Cortex of kidney (tissue), 1 donor: ENCODE measurements around the gene GABRG2.
"Not testable (repeated sequence)": the region's sequence is repeated elsewhere in the genome, so short reads cannot be mapped to it uniquely, and the experiment has no call there.

Experiments
- DNase-seq: peaks from one replicate; lab custom pipeline; 2025; lab: John Stamatoyannopoulos, UW

Gene GABRG2

GRCh38 chr5:162067655-162068411 is at the start of gene GABRG2:
GABRG2 (plus strand) TSS chr5:162067773; CDS start chr5:162068000, 227 bp downstream.
- DNase-seq: no peak

GRCh38 chr5:162025312-162025711 is 42.3 kb upstream of the GABRG2 start:
- no peak for DNase-seq

GRCh38 chr5:162026803-162027202 is 40.8 kb upstream of the GABRG2 start:
- DNase-seq: no peak

DNA sequence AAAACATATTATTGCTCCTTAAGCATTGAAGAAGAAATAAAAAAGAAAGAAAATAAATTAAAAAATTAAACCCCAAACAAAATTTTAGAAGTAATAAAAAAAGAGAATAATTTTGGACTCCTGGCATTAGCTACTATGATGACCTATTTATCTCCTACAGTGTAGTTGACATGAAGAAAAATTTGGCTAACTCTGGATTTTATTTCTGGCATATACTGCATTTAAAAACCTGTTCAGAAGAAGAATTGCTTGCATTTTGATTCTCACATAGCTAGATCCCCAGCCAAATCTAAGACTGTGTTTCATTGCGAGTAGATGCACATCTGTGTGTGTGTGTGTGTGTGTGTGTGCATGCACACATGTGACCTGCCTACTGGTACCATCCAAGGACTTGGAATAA is 30.1 kb upstream of the GABRG2 start:
- no peak for DNase-seq

DNA sequence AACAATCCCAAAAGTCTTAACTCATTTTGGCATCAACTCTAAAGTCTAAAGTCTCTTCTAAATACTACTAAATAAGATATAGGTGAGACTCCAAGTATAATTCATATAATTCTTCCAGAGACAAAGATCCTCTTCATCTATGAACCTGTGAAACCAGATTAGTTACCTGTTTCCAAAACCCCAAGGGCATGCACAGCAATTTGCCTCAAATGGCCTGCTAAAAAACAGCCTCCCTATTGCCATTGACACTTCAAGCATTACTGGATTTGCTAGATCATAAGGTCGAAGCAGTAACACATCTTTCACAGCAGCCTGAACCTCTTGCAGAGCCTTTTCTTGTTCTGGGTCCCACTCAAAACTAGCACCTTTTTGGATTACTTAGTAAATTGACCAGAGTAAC is 20.3 kb upstream of the GABRG2 start:
- DNase-seq: no peak

- no peak for DNase-seq
These were observed 14.9 kb upstream of the GABRG2 start for GRCh38 chr5:162052676-162053075.

- not testable (repeated sequence) for DNase-seq
These were observed 12.5 kb upstream of the GABRG2 start for GRCh38 chr5:162055095-162055494.

DNA sequence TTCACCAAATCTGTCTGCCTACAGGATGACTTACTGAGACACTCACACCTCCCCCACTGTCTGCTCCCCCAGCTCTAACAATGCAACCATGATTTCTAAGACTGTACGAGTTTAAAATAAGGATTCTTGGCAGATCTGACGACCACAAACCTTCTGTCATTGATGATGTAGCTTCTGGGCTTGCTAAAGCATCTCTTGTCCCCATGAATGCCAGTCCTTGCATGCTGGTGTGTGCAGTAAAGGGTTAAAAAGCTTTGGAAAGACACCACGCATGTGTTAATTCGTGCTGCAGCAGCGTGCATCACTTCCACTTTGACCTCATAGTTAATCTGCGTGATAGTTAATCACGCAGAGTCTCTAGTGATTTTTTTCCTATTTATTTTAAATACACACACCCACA is 411 bp upstream of the GABRG2 start:
- DNase-seq: no peak

- DNase-seq: no peak
These were observed 839 bp downstream of the GABRG2 start for GRCh38 chr5:162068412-162068811.

DNA sequence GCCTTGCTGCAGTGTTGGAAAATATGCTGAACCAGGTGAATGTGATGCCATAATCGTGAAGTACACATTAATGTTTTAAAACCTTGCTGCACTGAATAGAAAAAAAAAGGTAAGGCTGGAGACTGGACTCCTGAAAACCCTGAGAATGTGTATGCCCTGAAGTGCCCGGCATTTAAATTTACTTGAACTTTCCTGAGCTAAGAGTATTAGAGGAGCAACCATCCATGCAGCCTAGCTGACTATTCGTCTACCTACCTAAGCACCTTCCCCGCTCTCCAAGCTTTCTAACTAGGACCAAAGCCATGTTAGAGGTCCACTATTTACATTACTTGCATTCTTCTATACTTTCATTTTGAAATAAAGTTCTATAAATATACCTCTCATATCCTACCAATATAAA is 1.4 kb downstream of the GABRG2 start:
- DNase-seq: no peak

DNA sequence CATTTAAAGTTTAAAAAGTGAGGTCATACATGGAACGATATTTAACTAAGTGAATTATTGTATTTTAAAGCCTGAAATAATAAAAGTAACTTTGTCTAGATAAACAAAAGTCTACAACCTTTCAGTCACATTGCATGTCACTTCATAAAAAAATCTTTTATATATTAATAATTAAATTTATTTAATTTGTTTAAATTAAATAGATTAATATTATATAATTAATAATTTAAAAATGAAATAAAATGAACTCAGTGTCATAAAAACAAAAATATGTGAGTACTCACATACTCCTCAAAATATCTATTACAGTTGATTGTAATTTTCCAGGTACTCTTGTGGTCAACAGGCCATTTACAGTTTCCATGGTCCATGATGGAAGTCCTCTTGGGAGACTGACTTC is 11.2 kb downstream of the GABRG2 start:
- DNase-seq: no peak

- no peak for DNase-seq
These were observed 23.8 kb downstream of the GABRG2 start for GRCh38 chr5:162091336-162091735.

GRCh38 chr5:162096448-162096847 is 28.9 kb downstream of the GABRG2 start:
- DNase-seq: no peak

GRCh38 chr5:162107591-162107990 is 40.0 kb downstream of the GABRG2 start:
- no peak for DNase-seq

DNA sequence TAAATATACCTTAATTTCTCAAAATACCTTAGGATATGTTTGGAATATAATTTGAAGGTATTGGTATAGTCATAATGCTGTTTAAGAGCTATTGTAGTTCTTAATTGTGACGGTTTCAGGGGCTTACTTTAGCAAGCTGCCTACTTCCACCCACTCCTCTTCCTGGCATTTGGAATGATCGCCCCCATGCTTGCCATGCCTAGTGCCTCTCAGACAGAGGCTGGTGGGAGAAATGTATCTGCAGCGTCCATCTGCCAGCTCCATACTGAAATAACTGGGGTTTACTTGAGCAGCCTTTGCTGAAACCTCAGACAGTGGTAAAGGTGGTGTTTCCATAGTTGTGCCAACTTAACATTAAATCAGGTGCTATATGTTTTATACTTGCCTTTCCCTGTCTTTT is 52.2 kb downstream of the GABRG2 start:
- no peak for DNase-seq

DNA sequence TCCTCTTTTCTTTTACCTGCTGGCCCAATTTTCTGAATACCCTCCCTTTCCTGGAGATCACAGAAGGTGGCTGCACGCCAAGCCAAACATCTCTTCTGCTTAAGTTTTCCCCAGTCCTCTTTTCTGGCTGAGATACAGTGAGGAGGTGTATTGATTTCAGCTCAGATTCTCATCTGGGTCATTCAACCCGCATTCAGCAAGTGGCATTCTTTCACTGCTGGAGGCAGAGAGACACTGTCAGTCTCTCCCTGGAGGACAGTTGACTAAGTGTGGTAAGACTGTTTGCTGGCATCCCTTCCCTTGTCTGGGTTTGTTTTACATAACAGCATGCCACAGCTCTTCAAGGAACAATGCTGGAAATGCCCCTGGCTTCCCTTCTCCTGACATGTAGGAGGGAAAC is 60.5 kb downstream of the GABRG2 start:
- no peak for DNase-seq

DNA sequence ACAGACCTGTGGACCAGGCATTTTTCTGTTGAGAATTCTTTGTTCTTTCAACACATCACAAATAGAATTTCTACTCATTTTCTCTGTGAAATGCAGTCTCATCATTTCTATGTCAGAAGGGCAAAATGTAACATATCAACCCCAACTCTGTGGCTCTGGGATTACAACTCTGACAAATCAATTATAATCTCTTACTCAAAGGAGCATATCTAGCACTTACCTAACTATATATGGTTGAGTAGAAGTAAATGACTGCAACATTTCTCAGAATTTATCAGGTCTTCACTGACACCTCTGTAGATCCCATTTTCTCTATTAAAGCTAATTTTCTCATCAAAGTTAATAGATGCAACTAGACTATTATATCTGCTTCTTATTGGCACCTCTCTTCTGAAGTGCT is 64.8 kb downstream of the GABRG2 start:
- no peak for DNase-seq

DNA sequence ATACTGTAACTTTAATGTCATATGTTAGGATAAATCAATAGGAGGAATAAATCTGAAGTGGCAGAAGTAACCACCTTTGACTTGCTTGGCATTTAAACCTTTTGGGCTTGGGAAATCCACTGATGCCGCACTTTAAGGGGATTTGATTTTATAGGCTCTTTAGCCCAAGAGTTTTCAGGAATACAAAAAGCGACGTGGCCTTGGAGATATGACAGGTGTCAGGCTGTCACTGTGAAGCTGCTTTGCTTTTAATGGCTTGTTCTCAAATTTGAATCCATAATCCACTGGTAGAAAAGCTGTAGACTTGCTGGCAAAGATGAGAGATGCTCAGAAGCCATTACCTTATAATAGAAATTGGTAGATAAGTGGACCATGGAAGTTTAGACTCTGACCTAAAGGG is 71.6 kb downstream of the GABRG2 start:
- no peak for DNase-seq

- DNase-seq: no peak
These were observed 86.7 kb downstream of the GABRG2 start for GRCh38 chr5:162154242-162154641.

DNA sequence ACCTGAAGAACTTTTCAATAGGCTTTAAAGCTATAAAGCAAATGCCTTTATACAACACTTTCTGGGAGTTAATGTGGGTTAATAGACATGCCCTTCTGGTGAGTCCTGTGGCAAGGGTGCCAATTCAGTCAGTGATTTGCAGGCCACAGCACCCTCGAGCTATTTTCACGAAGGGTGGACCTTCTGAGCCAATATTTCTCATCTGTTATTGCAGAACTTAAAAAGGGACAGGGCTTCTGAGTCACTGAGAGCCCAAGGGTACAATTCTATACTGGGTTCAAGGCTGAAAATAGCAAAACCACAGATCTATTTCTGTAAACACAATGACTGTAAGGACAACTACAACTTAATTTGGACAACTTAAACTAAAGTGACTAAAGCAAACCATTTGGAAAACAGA is 92.8 kb downstream of the GABRG2 start:
- no peak for DNase-seq

- DNase-seq: no peak
These were observed 96.1 kb downstream of the GABRG2 start for GRCh38 chr5:162163663-162164062.

GRCh38 chr5:162174358-162174974 is 106.9 kb downstream of the GABRG2 start:
- no peak for DNase-seq

DNA sequence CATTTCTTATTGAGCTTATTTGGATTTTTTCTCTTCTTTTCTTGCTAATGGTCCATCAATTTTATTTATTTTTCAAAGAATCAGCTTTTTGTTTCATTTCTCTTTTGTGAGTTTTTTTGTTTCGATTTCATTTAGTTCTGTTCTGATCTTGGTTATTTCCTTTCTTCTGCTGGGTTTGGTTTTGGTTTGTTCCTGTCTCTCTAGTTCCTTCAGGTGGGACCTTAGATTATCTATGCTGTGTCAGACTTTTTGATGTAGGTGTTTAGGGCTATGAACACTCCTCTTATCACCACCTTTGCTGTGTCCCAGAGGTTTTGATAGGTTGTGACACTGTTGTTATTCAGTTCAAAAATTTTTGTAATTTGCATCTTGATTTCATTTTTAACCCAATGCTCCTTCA is 119.8 kb downstream of the GABRG2 start:
- no peak for DNase-seq

GRCh38 chr5:162189719-162190118 is 122.1 kb downstream of the GABRG2 start:
- DNase-seq: no peak
